Upper lobe of left lung (tissue), 4 donors: ENCODE results near the gene SEPHS2.

ENCODE experiments used
- EP300 ChIP-seq, 4 donors: sonication (generic); formaldehyde crosslinking; IDR thresholded peaks; one replicate each; pipeline ENCODE4 v1.5.1; 2017; ENCODE audit warnings: antibody characterized with exemption in 4 of 4, control low read depth in 2 of 4
- POLR2A ChIP-seq, 4 donors: fragments of 450-650 bp; IDR thresholded peaks; one replicate each; pipeline ENCODE4 v1.5.1; 2016 to 2017; ENCODE audit warnings: antibody characterized with exemption in 4 of 4, mild to moderate bottlenecking in 2 of 4

GRCh38 chr16:30395155-30395991, 50.3 kb downstream of the SEPHS2 start, which contains the start of gene ZNF48:
- TF ChIP-seq EP300 (IDR thresholded peaks at IDR 0.05): no peak
- peak in 1 of 4 donors; percentile 60 for TF ChIP-seq POLR2A (IDR thresholded peaks at IDR 0.05)
